Measurements from ENCODE around the gene ANTXR1. TPM values are rescaled to one million over a fixed set of nuclear protein-coding genes. Genes with fewer than 3 reads are reported as not detected.

Gene ANTXR1
- total RNA-seq, 1 experiment from 2014 or later = 33.1 TPM

DNA sequence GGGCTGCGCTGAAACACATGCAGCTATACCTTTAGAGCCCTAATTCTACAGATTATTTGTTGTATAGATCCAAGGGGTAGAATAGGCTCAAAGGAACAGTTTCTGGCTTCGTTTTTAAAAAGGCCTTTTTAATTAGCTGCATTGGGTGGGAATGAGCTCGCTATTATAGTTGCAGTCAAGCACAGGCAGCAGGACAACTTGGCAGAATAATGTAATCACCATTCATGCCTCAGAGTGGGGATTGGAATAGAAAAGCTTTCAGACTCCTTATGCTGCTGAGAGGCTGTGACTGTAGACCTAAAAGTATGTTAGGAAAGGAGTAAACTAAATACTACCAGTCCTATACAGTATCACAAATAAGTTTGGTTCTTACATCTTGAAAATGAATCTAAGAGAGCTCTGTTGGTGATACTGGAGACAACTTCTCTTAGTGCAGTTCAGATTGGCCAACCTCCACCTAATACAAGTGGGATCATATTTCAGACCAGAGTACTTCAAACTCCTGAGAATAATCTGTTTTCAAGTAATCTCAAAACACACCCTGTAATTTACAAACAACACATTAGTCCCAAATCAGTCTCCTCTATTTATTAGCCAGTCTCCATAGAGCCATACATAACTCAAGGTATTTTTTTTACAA, 121.4 kb downstream of the ANTXR1 start:
- intact Hi-C loops (cut with micrococcal nuclease) = no loop called here
- no peak overlapping the region for H3K4me3 Mint-ChIP-seq (ENCODE audit: unreplicated experiment)
- no TSS peak for BruUV-seq (replicated peaks)
- ChIA-PET CTCF (interaction anchor here (1.1 kb wide), 1 partner anchor 172 kb away, joined by 4 read pairs; no protein-coding TSS in a partner anchor), POLR2A (no interaction called here)
- H3K36me3 Mint-ChIP-seq (ENCODE audit: insufficient read depth, unreplicated experiment) = no peaks in the 10 kb centered on the region
- TF ChIP-seq, protein P1, sequence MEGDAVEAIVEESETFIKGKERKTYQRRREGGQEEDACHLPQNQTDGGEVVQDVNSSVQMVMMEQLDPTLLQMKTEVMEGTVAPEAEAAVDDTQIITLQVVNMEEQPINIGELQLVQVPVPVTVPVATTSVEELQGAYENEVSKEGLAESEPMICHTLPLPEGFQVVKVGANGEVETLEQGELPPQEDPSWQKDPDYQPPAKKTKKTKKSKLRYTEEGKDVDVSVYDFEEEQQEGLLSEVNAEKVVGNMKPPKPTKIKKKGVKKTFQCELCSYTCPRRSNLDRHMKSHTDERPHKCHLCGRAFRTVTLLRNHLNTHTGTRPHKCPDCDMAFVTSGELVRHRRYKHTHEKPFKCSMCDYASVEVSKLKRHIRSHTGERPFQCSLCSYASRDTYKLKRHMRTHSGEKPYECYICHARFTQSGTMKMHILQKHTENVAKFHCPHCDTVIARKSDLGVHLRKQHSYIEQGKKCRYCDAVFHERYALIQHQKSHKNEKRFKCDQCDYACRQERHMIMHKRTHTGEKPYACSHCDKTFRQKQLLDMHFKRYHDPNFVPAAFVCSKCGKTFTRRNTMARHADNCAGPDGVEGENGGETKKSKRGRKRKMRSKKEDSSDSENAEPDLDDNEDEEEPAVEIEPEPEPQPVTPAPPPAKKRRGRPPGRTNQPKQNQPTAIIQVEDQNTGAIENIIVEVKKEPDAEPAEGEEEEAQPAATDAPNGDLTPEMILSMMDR (IDR thresholded peaks at IDR 0.05; ENCODE audit: unreplicated experiment) = no peak
- H3K4me1 Mint-ChIP-seq (ENCODE audit: insufficient read depth, unreplicated experiment) = peaks cover 34% of the 10 kb centered on the region
- H3K27me3 Mint-ChIP-seq (ENCODE audit: insufficient read depth, unreplicated experiment) = no peaks in the 10 kb centered on the region
- DNase-seq (ENCODE audit: unreplicated experiment) = no peak
- H3K27ac Mint-ChIP-seq (ENCODE audit: low read depth, unreplicated experiment) = no peak overlapping the region
- no peaks in the 10 kb centered on the region for H3K9me3 Mint-ChIP-seq (ENCODE audit: unreplicated experiment)

DNA sequence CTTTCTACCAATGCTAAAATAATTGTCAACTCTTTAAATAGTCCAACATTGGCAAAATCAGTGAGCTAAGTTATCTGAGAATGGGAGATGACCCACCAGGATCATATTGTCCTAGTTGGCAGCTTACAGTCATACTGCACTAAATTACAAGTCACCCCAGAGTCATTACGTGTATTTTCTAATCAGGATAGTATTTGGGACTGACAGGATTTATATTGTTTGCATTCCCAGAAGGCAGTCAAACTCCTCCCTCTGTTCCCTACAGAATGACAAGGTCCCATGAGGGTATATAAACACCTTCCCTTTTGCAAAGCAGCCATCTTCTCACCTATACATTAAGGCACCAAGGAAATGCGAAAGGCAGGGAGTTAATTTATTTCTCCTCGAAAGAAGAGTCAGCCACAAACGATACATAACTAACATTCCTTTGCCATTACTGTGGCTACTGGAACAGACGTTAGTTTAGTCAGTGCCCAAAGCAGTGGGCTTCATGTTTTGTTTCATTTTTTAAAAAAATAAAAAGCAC, 125.3 kb downstream of the ANTXR1 start:
- Mint-ChIP-seq H3K36me3 (ENCODE audit: insufficient read depth, unreplicated experiment) (no peaks in the 10 kb centered on the region), H3K9me3 (ENCODE audit: unreplicated experiment) (no peaks in the 10 kb centered on the region)
- CTCF ChIA-PET = interaction anchor here (0.7 to 1.3 kb wide), 4 partner anchors 8 to 169 kb away, joined by 3 to 4 read pairs (median 3); no protein-coding TSS in a partner anchor

DNA sequence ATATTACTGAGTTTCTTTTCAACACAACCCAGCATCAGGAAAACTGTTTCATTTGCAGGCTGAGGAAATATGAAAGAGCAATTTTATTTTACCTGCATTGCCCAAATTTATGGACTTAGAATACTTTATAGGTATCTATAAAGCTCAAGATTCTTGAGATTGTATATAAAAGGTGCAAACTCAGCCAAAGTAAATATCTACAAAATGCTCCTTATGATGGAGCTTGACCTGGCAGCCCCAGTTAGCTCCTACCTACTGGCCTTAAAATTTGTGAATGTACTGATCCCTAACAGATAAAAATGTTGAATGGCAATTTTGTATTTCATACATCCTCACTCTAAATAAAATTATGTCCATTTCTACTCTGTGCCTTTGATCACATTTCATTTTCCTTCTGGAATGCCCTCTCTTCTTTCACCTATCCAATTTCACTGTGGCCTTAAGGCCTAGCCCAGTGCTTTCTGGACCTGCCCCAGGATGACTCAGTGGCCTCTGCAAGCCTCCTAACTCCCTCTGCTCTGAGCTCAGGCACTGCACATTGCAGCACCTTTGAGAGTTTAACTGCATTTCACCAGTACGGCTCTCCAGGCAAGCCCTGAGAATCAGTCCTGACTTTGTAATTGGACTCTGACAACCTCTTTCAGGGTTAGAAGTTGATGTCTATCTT, 125.9 kb downstream of the ANTXR1 start:
- Mint-ChIP-seq H3K4me1 (ENCODE audit: insufficient read depth, unreplicated experiment) (peaks cover 41% of the 10 kb centered on the region), H3K4me3 (ENCODE audit: unreplicated experiment) (peak overlapping the region; percentile 10), H3K9me3 (ENCODE audit: unreplicated experiment) (no peaks in the 10 kb centered on the region), H3K36me3 (ENCODE audit: insufficient read depth, unreplicated experiment) (no peaks in the 10 kb centered on the region), H3K27me3 (ENCODE audit: insufficient read depth, unreplicated experiment) (no peaks in the 10 kb centered on the region), H3K27ac (ENCODE audit: low read depth, unreplicated experiment) (peak overlapping the region; percentile 37)
- intact Hi-C loops (cut with micrococcal nuclease) = no loop called here
- TF ChIP-seq, protein P1 (IDR thresholded peaks at IDR 0.05; ENCODE audit: unreplicated experiment) = no peak
- no TSS peak for BruUV-seq (replicated peaks)
- ChIA-PET CTCF (interaction anchor here (0.7 to 1.3 kb wide), 3 partner anchors 8 to 168 kb away, joined by 3 read pairs; no protein-coding TSS in a partner anchor), POLR2A (interaction anchor here (0.5 to 2.0 kb wide), 8 partner anchors 15 to 1108 kb away, joined by 3 to 9 read pairs (median 4); no protein-coding TSS in a partner anchor)
- DNase-seq (ENCODE audit: unreplicated experiment) = peak; percentile 93

More for the DNA sequence above, 125.3 kb downstream of the ANTXR1 start:
- no TSS peak for BruUV-seq (replicated peaks)
- intact Hi-C loops (cut with micrococcal nuclease) = no loop called here
- POLR2A ChIA-PET = interaction anchor here (0.5 to 2.0 kb wide), 7 partner anchors 16 to 603 kb away, joined by 3 to 9 read pairs (median 4); no protein-coding TSS in a partner anchor
- peak; percentile 58 for DNase-seq (ENCODE audit: unreplicated experiment)
- TF ChIP-seq, protein P1 (IDR thresholded peaks at IDR 0.05; ENCODE audit: unreplicated experiment) = no peak
- Mint-ChIP-seq H3K4me1 (ENCODE audit: insufficient read depth, unreplicated experiment) (peaks cover 37% of the 10 kb centered on the region), H3K4me3 (ENCODE audit: unreplicated experiment) (peak overlapping the region; percentile 29), H3K27ac (ENCODE audit: low read depth, unreplicated experiment) (peak overlapping the region; percentile 37), H3K27me3 (ENCODE audit: insufficient read depth, unreplicated experiment) (no peaks in the 10 kb centered on the region)
